NCI-H2196 (cell line): ENCODE measurements around the gene ATRN.

Experiments
- DNase-seq: peaks from one replicate; lab custom pipeline; 2025; ENCODE audit not compliant: unreplicated experiment; lab: John Stamatoyannopoulos, UW

The ATRN gene

DNA sequence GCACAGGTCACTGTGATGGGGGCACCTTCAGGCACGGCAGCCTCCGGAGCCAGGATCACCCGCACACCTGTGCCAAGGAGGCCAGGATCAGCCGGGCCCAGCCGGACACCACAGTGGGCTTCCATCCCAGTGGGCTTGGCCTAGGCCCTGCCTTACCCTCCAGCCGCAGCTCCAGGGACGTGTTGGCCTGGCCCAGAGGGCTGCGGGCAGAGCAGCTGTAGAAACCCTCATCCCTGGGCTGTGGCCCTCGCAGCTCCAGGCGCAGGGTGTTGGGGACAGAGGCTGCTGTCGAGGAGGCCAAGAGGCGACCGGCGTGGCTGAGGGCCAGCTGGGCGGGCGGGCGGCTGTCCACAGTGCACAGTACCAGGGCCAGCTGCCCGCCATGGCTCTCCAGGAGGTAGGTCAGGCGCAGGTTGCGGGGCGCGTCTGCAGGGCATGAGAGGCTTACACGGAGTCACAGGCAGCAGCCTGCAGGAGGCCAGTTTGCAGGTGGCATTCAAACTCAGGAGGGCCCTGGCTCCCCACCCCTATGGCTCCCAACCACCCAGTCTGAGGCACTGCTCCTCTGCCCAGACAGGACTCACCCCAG lies 222.0 kb downstream of the ATRN start:
- no peak for DNase-seq

DNA sequence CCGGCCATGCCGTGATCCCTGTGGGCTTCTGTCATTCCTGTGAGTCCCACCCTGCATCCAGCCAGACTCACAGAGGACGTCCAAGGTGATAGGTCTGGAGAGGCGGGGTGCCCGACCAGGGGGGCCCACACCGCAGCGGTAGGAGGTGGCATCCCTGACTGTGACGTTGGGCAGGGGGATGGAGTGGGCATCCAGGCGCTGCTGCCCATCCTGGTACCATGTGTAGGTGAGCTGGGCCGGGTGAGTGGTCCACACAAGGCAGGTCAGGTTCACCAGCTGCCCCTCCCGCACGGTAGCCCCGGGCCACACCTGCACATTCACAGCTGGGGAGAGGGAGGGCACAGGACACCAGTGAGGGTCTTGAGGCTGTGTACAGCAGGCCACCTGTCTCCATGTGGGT lies 222.6 kb downstream of the ATRN start:
- no peak for DNase-seq

DNA sequence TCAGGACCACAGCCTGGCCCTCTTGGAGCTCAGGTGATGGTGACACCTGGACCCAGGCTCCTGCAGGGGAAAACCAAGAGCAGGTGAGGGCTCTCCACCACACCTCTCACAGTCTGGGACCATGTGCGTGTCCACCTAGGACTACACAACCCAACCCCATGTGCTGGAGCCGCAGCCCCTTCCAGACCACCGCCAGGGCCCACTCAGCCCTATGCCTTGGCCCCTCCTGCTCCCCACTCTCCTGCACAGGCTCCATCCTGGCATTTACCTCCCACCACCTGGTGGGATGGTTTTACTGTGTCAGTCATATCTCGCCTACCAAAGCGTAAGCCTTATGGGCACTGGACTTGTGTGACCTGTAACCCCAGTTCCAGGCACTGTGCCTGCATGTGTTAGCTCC lies 224.0 kb downstream of the ATRN start:
- no peak for DNase-seq

DNA sequence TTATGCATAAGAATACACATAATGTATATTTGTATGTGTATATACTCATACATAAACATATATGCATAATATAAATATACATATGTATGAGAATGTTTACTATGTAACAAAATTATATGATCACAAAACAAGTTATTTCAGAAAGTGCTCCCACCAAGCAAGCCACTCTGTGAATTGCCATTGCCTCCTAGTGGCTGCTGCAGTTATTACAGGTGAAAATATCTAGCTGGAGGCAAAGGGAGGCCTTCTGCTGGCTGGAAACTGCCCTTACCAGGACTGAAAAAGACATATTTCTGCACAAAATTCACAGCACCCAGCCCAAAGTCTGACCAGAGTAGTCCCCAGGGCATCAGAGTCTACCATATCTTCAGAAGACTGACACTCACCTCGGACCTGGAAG lies 225.4 kb downstream of the ATRN start:
- no peak for DNase-seq

DNA sequence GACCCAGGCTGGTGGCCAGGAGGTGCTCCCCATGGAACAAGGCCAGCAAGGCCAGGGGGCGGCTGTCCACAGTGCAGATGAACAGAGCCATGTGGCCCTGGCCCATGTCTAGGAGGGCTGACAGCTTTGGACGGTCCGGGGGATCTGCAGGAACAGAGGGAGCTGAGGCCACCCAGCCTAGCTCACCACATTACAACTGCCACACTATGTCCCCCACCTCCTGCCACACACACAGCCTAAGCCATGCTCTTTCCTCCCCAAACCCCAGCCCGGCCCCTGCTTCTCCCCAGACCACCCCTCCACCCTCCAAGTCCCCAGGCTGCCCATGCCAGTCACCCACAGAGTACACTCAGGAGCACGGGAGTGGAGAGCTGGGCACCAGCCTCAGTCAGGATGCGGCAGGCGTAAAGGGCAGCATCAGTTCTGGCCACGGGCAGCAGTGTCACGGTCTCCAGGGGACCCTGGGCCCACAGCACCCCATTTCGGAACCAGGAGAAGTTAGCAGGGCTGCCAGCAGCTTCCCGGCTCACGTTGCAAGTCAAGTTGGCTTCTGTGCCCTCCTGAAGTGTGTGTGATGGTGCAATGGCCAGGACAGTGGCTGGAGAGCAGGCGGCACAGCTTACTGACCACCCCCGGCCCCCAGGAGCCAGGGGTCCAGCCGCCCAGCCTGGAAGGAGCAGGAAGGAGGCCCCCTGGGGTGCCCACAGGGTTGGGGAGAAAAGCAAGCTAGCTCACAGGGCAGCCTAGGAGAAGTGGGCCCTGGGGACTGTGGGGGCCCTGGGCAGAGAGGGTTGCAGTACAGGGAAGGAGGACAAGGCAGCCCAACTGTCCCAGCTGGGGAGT lies 226.1 kb downstream of the ATRN start:
- DNase-seq = no peak

DNA sequence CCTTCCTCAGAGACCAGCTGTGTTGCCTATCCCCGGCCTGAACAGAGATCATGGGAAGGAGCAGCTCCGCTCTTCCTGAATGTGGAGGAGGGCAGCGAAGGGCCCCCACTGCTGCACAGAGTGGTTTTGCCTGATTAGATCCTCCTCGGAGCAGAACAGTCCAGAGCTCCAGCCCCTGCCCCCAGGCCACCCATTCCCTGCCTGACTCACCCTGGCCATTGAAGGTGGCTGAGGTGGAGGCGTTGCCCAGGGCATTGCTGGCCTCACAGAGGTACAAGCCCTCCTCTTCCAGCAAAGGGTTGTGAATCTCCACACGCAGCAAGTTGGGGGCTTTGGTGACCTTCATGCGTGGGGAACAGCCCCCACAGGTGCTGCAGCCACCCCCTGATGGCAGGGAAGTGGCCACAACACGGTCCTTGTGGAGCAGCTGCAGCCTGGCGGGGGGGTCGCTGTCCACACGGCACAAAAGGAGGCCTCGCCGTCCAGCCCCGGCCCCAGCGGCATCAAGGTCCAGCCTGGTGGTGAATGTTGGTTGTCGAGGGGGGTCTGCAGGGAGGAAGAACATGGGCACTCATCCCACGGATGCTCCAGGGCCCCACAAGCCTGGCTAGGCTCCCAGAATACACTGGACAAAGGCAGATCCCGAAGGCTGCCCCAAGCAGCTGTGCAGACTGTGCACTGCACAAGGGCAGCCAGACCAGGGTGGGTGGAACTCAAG lies 226.9 kb downstream of the ATRN start:
- no peak for DNase-seq

DNA sequence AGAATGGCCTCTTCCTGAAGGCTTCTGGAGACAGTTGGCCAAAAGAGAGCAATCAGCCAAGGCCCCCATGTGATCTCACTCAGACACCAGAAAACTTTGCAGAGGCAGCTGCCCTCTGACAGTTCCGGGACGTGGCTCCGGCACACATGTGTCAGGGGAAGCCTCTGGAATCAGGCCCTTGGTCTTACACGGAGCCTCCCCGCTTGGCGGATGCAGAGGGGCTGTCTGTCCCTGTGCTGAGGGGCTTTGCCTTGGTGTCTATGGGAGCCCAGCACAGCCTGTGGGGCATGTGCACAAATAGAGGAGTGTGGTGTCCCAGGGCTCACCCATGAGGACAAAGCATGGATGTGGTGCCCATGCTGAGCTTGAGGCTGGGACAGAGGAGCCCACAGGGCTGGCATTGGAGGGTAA lies 227.8 kb downstream of the ATRN start:
- no peak for DNase-seq

DNA sequence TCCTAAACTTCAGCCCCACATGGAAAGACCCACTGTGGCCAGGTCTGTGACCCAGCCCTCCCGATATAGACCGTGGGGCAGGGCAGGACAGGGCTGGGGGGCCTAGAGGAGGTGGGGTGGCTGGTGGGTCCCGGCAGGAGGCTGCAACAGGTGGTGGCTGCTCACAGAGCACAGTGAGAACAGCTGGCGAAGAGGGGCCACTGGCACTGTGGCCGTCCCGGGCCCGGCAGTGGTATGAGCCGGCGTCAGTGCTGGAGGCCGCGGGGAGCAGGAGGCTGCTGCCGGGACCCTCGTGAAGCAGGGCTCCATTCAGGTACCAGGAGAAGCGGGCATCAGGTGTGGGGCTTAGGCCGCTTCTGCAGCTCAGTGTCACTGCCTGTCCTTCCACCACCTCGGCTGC lies 228.2 kb downstream of the ATRN start:
- no peak for DNase-seq
